Ammon's horn (tissue), 1 donor: Measurements from ENCODE around the gene SCCPDH.

Experiments
- DNase-seq: peaks from one replicate; pipeline ENCODE4 v3.0.0-alpha.2; 2016; ENCODE audit warnings: low spot score

Gene SCCPDH

GRCh38 chr1:246753670-246754535, 29.7 kb downstream of the SCCPDH start:
- peak; percentile 52 for DNase-seq

GRCh38 chr1:246755419-246755818, 31.2 kb downstream of the SCCPDH start:
- no peak for DNase-seq

GRCh38 chr1:246760422-246761347, 36.5 kb downstream of the SCCPDH start:
- DNase-seq, result no peak

- DNase-seq, result no peak
Observed at GRCh38 chr1:246761396-246761795, 37.2 kb downstream of the SCCPDH start.

GRCh38 chr1:246765521-246765920, 41.3 kb downstream of the SCCPDH start:
- DNase-seq, result no peak

- no peak for DNase-seq
Observed at GRCh38 chr1:246768403-246769020, 44.3 kb downstream of the SCCPDH start.

GRCh38 chr1:246769306-246769705, 45.1 kb downstream of the SCCPDH start:
- DNase-seq, result no peak

- no peak for DNase-seq
Observed at GRCh38 chr1:246771366-246771765, 47.2 kb downstream of the SCCPDH start.

GRCh38 chr1:246772686-246773085, 48.5 kb downstream of the SCCPDH start:
- DNase-seq, result no peak

GRCh38 chr1:246773213-246773641, 49.0 kb downstream of the SCCPDH start:
- DNase-seq, result no peak

- no peak for DNase-seq
Observed at GRCh38 chr1:246775531-246776385, 51.5 kb downstream of the SCCPDH start.

GRCh38 chr1:246776923-246777322, 52.7 kb downstream of the SCCPDH start:
- DNase-seq, result no peak

GRCh38 chr1:246778663-246779062, 54.5 kb downstream of the SCCPDH start:
- no peak for DNase-seq

GRCh38 chr1:246779561-246780175, 55.5 kb downstream of the SCCPDH start:
- no peak for DNase-seq

GRCh38 chr1:246780264-246780663, 56.1 kb downstream of the SCCPDH start:
- DNase-seq, result no peak

GRCh38 chr1:246781212-246781611, 57.0 kb downstream of the SCCPDH start:
- DNase-seq, result no peak

GRCh38 chr1:246782120-246782900, 58.1 kb downstream of the SCCPDH start:
- no peak for DNase-seq

- DNase-seq, result peak; percentile 72
Observed at GRCh38 chr1:246784621-246785493, 60.6 kb downstream of the SCCPDH start.

- peak; percentile 71 for DNase-seq
Observed at GRCh38 chr1:246785494-246786111, 61.4 kb downstream of the SCCPDH start.
